ENCODE measurements around the gene MANEAL.

The MANEAL gene

DNA sequence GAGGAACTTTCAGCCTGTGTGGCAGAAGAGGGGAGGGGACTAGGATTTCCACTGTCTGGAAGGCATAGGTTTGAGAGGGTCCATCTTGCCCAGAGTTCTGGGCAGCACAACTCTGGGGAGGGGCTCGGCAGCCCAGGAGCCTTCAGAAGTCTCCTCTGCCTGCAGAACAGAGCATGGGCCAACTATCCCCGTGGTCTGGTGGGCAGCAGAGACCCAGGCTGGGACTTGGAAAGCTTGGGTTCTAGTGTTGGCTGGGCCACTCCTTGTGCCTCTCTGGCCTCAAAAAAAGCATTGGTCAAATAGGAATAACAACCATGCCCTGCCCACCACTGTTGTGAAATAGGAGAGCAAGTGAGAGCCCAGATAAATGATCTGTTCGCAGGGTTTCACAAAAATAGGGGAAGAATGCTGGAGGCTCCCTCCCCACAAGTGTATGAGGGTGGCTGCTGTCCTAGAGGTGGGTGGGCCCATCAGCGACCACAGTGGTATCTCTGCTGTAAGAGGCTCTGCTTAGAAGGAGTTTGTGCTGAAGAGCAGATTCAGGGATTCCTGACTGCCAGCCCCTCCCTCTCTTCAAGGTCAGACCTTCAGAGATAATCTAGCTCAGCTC is 37.6 kb upstream of the MANEAL start:
- TF ChIP-seq TOX (CRISPR knock-in tag; IDR thresholded peaks at IDR 0.05; ENCODE audit: borderline replicate concordance) (no peak), ZC3H10 (CRISPR knock-in tag; IDR thresholded peaks at IDR 0.05) (no peak), ZFP30 (CRISPR knock-in tag; IDR thresholded peaks at IDR 0.05) (no peak), SNAI2 (CRISPR knock-in tag; IDR thresholded peaks at IDR 0.05) (no peak)
- TF ChIP-seq, protein P1, sequence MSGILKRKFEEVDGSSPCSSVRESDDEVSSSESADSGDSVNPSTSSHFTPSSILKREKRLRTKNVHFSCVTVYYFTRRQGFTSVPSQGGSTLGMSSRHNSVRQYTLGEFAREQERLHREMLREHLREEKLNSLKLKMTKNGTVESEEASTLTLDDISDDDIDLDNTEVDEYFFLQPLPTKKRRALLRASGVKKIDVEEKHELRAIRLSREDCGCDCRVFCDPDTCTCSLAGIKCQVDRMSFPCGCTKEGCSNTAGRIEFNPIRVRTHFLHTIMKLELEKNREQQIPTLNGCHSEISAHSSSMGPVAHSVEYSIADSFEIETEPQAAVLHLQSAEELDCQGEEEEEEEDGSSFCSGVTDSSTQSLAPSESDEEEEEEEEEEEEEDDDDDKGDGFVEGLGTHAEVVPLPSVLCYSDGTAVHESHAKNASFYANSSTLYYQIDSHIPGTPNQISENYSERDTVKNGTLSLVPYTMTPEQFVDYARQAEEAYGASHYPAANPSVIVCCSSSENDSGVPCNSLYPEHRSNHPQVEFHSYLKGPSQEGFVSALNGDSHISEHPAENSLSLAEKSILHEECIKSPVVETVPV (CRISPR knock-in tag; IDR thresholded peaks at IDR 0.05): no peak
- no peak for ATAC-seq

DNA sequence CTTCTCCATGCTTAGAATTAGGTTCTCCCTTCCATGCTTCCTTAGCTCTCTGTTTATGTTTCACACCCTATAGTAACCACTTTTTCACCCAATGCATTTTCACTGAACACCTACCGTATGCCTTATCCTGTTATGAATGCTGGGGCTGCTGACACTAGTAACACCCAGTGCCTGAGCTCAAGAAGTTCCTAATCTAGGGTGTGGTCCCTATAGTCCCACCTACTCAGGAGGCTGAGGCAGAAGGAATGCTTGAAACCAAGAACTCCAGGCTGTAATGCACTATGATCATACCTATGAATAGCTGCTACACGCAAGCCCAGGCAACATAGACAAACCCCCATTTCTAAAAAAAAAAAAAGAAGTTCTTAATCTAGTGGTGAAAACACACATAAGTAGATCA is 34.2 kb upstream of the MANEAL start:
- ATAC-seq: no peak

DNA sequence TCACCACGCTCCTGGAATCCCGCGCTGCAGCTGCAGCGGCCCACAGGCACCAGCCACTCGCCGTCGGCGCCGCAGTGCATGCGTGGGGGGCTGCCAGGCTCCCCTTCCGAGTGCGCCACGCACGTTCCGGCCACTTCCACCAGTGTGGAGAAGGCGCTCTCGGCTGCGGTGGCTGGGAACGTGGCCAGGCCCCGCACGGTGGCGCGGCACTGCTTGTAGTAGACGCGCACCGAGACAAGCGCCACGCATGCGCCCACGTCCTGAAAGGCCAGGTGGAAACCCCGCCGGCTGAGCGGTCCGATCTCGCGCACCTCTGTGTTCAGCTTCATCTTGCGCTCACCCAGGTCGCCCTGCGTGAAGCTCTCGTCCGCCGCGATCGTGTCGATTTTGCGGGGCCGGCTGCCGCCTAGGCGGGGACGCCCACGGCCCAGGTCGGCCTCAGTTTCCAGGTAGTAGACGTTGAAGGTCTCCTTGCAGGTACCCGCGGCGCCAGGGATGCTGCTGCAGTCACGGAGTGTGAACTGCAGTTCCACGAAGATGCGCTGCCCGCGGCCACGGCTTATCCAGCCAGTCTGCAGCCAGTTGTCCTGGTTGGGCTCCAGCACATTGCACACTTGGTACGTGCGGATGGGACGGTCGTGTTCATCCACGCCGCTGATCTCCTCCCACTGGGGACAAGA is 32.1 kb upstream of the MANEAL start:
- ATAC-seq: no peak
- TF ChIP-seq, protein P2, sequence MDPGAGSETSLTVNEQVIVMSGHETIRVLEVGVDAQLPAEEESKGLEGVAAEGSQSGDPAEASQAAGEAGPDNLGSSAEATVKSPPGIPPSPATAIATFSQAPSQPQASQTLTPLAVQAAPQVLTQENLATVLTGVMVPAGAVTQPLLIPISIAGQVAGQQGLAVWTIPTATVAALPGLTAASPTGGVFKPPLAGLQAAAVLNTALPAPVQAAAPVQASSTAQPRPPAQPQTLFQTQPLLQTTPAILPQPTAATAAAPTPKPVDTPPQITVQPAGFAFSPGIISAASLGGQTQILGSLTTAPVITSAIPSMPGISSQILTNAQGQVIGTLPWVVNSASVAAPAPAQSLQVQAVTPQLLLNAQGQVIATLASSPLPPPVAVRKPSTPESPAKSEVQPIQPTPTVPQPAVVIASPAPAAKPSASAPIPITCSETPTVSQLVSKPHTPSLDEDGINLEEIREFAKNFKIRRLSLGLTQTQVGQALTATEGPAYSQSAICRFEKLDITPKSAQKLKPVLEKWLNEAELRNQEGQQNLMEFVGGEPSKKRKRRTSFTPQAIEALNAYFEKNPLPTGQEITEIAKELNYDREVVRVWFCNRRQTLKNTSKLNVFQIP (CRISPR knock-in tag; IDR thresholded peaks at IDR 0.05; ENCODE audit: borderline replicate concordance, low read depth): no peak
- TF ChIP-seq PPARA (CRISPR knock-in tag; IDR thresholded peaks at IDR 0.05; ENCODE audit: borderline replicate concordance) (no peak), ZFP30 (CRISPR knock-in tag; IDR thresholded peaks at IDR 0.05) (no peak), OSR1 (CRISPR knock-in tag; IDR thresholded peaks at IDR 0.05) (no peak), GLIS3 (CRISPR knock-in tag; IDR thresholded peaks at IDR 0.05) (no peak)
- TF ChIP-seq, protein P3, sequence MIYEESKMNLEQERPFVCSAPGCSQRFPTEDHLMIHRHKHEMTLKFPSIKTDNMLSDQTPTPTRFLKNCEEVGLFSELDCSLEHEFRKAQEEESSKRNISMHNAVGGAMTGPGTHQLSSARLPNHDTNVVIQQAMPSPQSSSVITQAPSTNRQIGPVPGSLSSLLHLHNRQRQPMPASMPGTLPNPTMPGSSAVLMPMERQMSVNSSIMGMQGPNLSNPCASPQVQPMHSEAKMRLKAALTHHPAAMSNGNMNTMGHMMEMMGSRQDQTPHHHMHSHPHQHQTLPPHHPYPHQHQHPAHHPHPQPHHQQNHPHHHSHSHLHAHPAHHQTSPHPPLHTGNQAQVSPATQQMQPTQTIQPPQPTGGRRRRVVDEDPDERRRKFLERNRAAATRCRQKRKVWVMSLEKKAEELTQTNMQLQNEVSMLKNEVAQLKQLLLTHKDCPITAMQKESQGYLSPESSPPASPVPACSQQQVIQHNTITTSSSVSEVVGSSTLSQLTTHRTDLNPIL (CRISPR knock-in tag; IDR thresholded peaks at IDR 0.05; ENCODE audit: low read depth): no peak

More for the DNA sequence above, 34.2 kb upstream of the MANEAL start:
- TF ChIP-seq, protein P1 (CRISPR knock-in tag; IDR thresholded peaks at IDR 0.05): no peak
- TF ChIP-seq, protein P4, sequence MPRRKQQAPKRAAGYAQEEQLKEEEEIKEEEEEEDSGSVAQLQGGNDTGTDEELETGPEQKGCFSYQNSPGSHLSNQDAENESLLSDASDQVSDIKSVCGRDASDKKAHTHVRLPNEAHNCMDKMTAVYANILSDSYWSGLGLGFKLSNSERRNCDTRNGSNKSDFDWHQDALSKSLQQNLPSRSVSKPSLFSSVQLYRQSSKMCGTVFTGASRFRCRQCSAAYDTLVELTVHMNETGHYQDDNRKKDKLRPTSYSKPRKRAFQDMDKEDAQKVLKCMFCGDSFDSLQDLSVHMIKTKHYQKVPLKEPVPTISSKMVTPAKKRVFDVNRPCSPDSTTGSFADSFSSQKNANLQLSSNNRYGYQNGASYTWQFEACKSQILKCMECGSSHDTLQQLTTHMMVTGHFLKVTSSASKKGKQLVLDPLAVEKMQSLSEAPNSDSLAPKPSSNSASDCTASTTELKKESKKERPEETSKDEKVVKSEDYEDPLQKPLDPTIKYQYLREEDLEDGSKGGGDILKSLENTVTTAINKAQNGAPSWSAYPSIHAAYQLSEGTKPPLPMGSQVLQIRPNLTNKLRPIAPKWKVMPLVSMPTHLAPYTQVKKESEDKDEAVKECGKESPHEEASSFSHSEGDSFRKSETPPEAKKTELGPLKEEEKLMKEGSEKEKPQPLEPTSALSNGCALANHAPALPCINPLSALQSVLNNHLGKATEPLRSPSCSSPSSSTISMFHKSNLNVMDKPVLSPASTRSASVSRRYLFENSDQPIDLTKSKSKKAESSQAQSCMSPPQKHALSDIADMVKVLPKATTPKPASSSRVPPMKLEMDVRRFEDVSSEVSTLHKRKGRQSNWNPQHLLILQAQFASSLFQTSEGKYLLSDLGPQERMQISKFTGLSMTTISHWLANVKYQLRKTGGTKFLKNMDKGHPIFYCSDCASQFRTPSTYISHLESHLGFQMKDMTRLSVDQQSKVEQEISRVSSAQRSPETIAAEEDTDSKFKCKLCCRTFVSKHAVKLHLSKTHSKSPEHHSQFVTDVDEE (CRISPR knock-in tag; IDR thresholded peaks at IDR 0.05): no peak
- TF ChIP-seq, protein P3 (CRISPR knock-in tag; IDR thresholded peaks at IDR 0.05; ENCODE audit: low read depth): no peak
- TF ChIP-seq BACH2 (CRISPR knock-in tag; IDR thresholded peaks at IDR 0.05; ENCODE audit: borderline replicate concordance) (no peak), TCF4 (CRISPR knock-in tag; IDR thresholded peaks at IDR 0.05; ENCODE audit: borderline replicate concordance) (no peak), OSR1 (CRISPR knock-in tag; IDR thresholded peaks at IDR 0.05) (no peak), ZNF70 (CRISPR knock-in tag; IDR thresholded peaks at IDR 0.05) (no peak), CSDC2 (CRISPR knock-in tag; IDR thresholded peaks at IDR 0.05) (no peak), ARNTL (CRISPR knock-in tag; IDR thresholded peaks at IDR 0.05; ENCODE audit: borderline replicate concordance, low read depth) (no peak), ZFP3 (CRISPR knock-in tag; IDR thresholded peaks at IDR 0.05) (no peak), RARB (CRISPR knock-in tag; IDR thresholded peaks at IDR 0.05) (no peak), GLIS3 (CRISPR knock-in tag; IDR thresholded peaks at IDR 0.05) (no peak), PPARA (CRISPR knock-in tag; IDR thresholded peaks at IDR 0.05; ENCODE audit: borderline replicate concordance) (no peak), ZNF565 (CRISPR knock-in tag; conservative IDR thresholded peaks at IDR 0.05; ENCODE audit: low read depth) (no peak)

All from SK-N-SH treated with all-trans-retinoic acid at 6 μM for 48 hours (cell line).